Choroid plexus epithelial cell (primary cell): ENCODE measurements around the gene MTMR10.
A peak's percentile ranks its signal among the peaks of the same experiment; 100 is the strongest.

ENCODE experiments used
- DNase-seq: peaks from one replicate; pipeline ENCODE4 v3.0.0-alpha.2; 2010; ENCODE audit warnings: low read depth
- H3K4me3 ChIP-seq: 2 replicates; pipeline ENCODE4 v1.5.1; 2011; ENCODE audit warnings: low read depth, mild to moderate bottlenecking, control low read depth, low read length, moderate library complexity
- CTCF ChIP-seq: conservative IDR thresholded peaks from 2 replicates; pipeline ENCODE4 v1.5.1; 2011; ENCODE audit warnings: low read depth, mild to moderate bottlenecking, control low read depth, inconsistent platforms, low read length, moderate library complexity

MTMR10 gene

GRCh38 chr15:31023841-31024240 lies 32.4 kb upstream of the MTMR10 start:
- no peak overlapping the region for H3K4me3 ChIP-seq
- DNase-seq = no peak
- TF ChIP-seq CTCF = no peak

- TF ChIP-seq CTCF = no peak
- DNase-seq = no peak
- no peak overlapping the region for H3K4me3 ChIP-seq
Observed at GRCh38 chr15:31021067-31021665, 29.7 kb upstream of the MTMR10 start.

DNA sequence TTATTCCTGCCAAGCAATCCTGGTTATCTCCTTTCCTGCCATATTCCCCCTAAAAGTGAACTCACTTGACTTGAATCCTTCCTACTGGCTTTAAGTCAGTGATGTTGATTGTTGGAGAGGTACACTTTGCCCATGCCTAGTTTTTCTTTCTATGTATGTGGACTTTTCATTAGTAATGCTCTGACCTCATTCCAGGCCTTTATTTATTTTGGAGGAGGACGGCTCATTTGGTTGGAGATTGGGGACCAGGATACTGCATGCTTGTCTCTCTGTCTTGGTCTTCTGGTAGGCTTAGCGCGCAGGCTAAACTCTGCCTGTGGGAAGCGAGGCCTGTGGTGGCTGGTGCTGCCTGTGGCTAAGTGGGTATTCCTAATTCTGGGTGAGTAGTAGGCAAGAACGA lies 29.1 kb upstream of the MTMR10 start:
- DNase-seq = no peak
- H3K4me3 ChIP-seq = no peak overlapping the region
- TF ChIP-seq CTCF = no peak

DNA sequence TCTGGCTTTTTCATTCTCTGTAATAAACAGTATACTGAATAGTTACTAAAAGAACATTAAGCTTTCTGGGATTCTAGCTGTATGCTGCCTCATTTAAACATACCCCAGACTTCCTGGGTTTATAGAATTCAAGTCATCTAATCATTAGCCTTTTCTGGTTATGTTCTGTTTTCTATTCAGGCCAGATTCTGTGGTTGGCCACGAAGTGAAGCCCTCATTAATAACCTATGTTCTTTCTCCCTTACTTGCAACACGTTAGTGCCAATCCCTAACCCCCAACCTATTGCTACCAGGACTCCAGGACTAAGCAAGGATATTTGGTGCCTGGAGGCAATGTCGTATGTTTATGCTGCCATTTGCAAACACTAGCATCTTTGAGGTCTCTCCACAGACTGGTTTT lies 28.6 kb upstream of the MTMR10 start:
- TF ChIP-seq CTCF = no peak
- no peak for DNase-seq
- no peak overlapping the region for H3K4me3 ChIP-seq

DNA sequence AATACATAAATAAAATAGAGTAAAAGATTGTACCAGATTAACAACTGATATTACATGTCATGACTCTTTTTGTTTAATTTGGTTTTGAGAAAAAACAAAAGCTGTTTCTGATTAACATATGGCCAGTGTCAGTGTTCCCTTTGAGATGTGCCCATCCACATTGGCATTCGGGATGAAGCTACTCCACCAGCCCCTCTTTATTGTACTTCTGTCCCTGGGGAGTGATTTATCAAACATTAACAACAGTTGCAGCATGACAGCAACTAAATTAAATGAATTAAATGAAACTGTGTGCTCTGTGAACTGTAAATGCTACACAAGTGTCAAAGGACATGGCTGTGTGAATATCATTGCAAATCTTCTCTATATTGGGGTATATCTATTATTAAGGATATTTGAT lies 25.9 kb upstream of the MTMR10 start:
- no peak for DNase-seq
- TF ChIP-seq CTCF = no peak
- no peak overlapping the region for H3K4me3 ChIP-seq

- DNase-seq = peak; percentile 90
- H3K4me3 ChIP-seq = no peak overlapping the region
- no peak for TF ChIP-seq CTCF
Observed at GRCh38 chr15:31016446-31016915, 25.1 kb upstream of the MTMR10 start.

DNA sequence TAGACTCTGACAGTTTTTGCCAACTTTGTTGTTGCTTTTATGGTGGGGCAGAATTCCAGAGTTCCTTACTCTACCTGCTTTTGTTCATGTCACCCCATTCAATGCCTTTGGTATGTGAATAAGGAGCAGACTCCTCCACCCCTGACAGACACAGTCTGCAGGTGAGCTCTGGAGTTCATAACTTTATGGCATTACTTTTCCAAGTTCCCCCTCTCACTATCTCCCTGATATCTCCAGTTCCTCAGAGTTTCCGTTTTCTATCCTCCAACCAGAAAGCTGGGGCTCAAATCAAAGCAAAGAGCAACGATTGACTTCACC lies 23.1 kb upstream of the MTMR10 start:
- DNase-seq = no peak
- TF ChIP-seq CTCF = no peak
- H3K4me3 ChIP-seq = no peak overlapping the region
